HFFc6 (cell line): ENCODE data around the gene FAM83B. TPM values are rescaled to one million over a fixed set of nuclear protein-coding genes. Genes with fewer than 3 reads are reported as not detected.

ENCODE experiments used
- DNase-seq: peaks from one replicate; pipeline ENCODE4 v3.0.0-alpha.2; 2018
- H3K27ac Mint-ChIP-seq: 2 replicates; pipeline ENCODE4 v1.8.0; 2020; ENCODE audit warnings: mild to moderate bottlenecking, mixed read lengths
- H3K27me3 Mint-ChIP-seq: 2 replicates; pipeline ENCODE4 v1.8.0; 2021; ENCODE audit warnings: mild to moderate bottlenecking, moderate library complexity, mixed read lengths; ENCODE audit not compliant: insufficient read depth
- H3K36me3 Mint-ChIP-seq: 2 replicates; pipeline ENCODE4 v1.8.0; 2021; ENCODE audit warnings: low read depth, mixed read lengths
- H3K4me1 Mint-ChIP-seq: 2 replicates; pipeline ENCODE4 v1.8.0; 2020; ENCODE audit warnings: low read depth, mixed read lengths
- H3K4me3 Mint-ChIP-seq: 2 replicates; pipeline ENCODE4 v1.8.0; 2020; ENCODE audit warnings: mild to moderate bottlenecking, moderate library complexity, mixed read lengths
- H3K9me3 Mint-ChIP-seq: 2 replicates; pipeline ENCODE4 v1.8.0; 2020; ENCODE audit warnings: mild to moderate bottlenecking, mixed read lengths
- CTCF ChIP-seq: fragments of 200-600 bp; sonication (generic); IDR thresholded peaks from 2 replicates; pipeline ENCODE4 v1.5.0; 2021; ENCODE audit warnings: antibody characterized with exemption, mild to moderate bottlenecking
- total RNA-seq, 6 experiments: library from RNA; stranded (reverse); fragmentation: NEBNext Ultra II Directional; extraction: Animal tissue kit (Norgen Biotek cat#: 25700); gene quantifications; 2 replicates in 1 of 6; 3 replicates in 5 of 6; pipeline ENCODE4 v1.2.3, GENCODE V29; 2021

FAM83B gene
- total RNA-seq, 6 experiments from 2014 or later: not detected

- no peaks in the 10 kb centered on the region for H3K27me3 Mint-ChIP-seq
These were observed 52.9 kb downstream of the FAM83B start for GRCh38 chr6:54899442-54899841.

GRCh38 chr6:54899986-54900385, 53.4 kb downstream of the FAM83B start:
- H3K27ac Mint-ChIP-seq: no peak overlapping the region
- no peak for DNase-seq
- H3K4me3 Mint-ChIP-seq: no peak overlapping the region
- no peaks in the 10 kb centered on the region for H3K36me3 Mint-ChIP-seq
- H3K9me3 Mint-ChIP-seq: no peaks in the 10 kb centered on the region
- no peaks in the 10 kb centered on the region for H3K27me3 Mint-ChIP-seq
- no peak for TF ChIP-seq CTCF
- H3K4me1 Mint-ChIP-seq: peaks cover 6% of the 10 kb centered on the region; the same call in 1 of the 2 replicates

More at GRCh38 chr6:54899442-54899841, 52.9 kb downstream of the FAM83B start:
- H3K27ac Mint-ChIP-seq: no peak overlapping the region
- no peak for DNase-seq
- no peaks in the 10 kb centered on the region for H3K9me3 Mint-ChIP-seq
- no peaks in the 10 kb centered on the region for H3K36me3 Mint-ChIP-seq
- no peak overlapping the region for H3K4me3 Mint-ChIP-seq
- peaks cover 6% of the 10 kb centered on the region; the same call in 1 of the 2 replicates for H3K4me1 Mint-ChIP-seq
- no peak for TF ChIP-seq CTCF

- no peak for DNase-seq
- no peak overlapping the region for H3K27ac Mint-ChIP-seq
- H3K4me3 Mint-ChIP-seq: no peak overlapping the region
- no peaks in the 10 kb centered on the region for H3K9me3 Mint-ChIP-seq
- TF ChIP-seq CTCF: no peak
- H3K36me3 Mint-ChIP-seq: no peaks in the 10 kb centered on the region
- H3K27me3 Mint-ChIP-seq: no peaks in the 10 kb centered on the region
- peaks cover 6% of the 10 kb centered on the region; the same call in 1 of the 2 replicates for H3K4me1 Mint-ChIP-seq
These were observed 54.1 kb downstream of the FAM83B start for GRCh38 chr6:54900666-54901065.

- H3K27me3 Mint-ChIP-seq: no peaks in the 10 kb centered on the region
- no peaks in the 10 kb centered on the region for H3K36me3 Mint-ChIP-seq
- H3K9me3 Mint-ChIP-seq: no peaks in the 10 kb centered on the region
- no peak overlapping the region for H3K4me3 Mint-ChIP-seq
- H3K4me1 Mint-ChIP-seq: peaks cover 6% of the 10 kb centered on the region; the same call in 1 of the 2 replicates
- H3K27ac Mint-ChIP-seq: no peak overlapping the region
- TF ChIP-seq CTCF: no peak
- DNase-seq: no peak
These were observed 57.3 kb downstream of the FAM83B start for GRCh38 chr6:54903884-54904283.

- Mint-ChIP-seq H3K4me1 (peaks cover 6% of the 10 kb centered on the region; the same call in 1 of the 2 replicates), H3K4me3 (peak overlapping the region; percentile 22; the same call in 1 of the 2 replicates), H3K27ac (no peak overlapping the region), H3K36me3 (no peaks in the 10 kb centered on the region), H3K9me3 (no peaks in the 10 kb centered on the region), H3K27me3 (peaks cover 2% of the 10 kb centered on the region; the same call in 1 of the 2 replicates)
- DNase-seq: no peak
- TF ChIP-seq CTCF: no peak
These were observed 60.8 kb downstream of the FAM83B start for GRCh38 chr6:54907355-54907754.

- H3K36me3 Mint-ChIP-seq: no peaks in the 10 kb centered on the region
- peaks cover under 1% of the 10 kb centered on the region; the same call in 1 of the 2 replicates for H3K4me1 Mint-ChIP-seq
These were observed 62.6 kb downstream of the FAM83B start for GRCh38 chr6:54909184-54909583.

More at GRCh38 chr6:54909184-54909583, 62.6 kb downstream of the FAM83B start:
- Mint-ChIP-seq H3K9me3 (no peaks in the 10 kb centered on the region), H3K27me3 (peaks cover 2% of the 10 kb centered on the region; the same call in 1 of the 2 replicates), H3K27ac (no peak overlapping the region), H3K4me3 (no peak overlapping the region)
- DNase-seq: no peak
- no peak for TF ChIP-seq CTCF
